ENCODE measurements around the gene PIEZO1. TPM values are rescaled to one million over a fixed set of nuclear protein-coding genes. Genes with fewer than 3 reads are reported as not detected.

The PIEZO1 gene
- total and polyA plus RNA-seq, 9 of the 15 experiments (the other 6 are each of a cell fraction or from before 2014, with no cell fraction given), result 3.6 to 432 (median 131) TPM

GRCh38 chr16:88706229-88706964, 78.6 kb downstream of the PIEZO1 start, which contains the start of the genes CTU2 and RNF166 (continued):
- peak; percentile 24; the same call in 1 of the 2 replicates for TF ChIP-seq ETV5 (CRISPR knock-in tag; IDR thresholded peaks at IDR 0.05; ENCODE audit: low read depth)
- peak; percentile 41; the same call in 1 of the 2 replicates for TF ChIP-seq ZBTB43 (CRISPR knock-in tag; IDR thresholded peaks at IDR 0.05)
- TF ChIP-seq FOXP1 (CRISPR knock-in tag; IDR thresholded peaks at IDR 0.05), result peak; percentile 59; the same call in 1 of the 2 replicates
- TF ChIP-seq TCF7 (IDR thresholded peaks at IDR 0.05; ENCODE audit: borderline replicate concordance), result peak; percentile 79; the same call in 1 of the 2 replicates
- peak; percentile 94 for TF ChIP-seq ZKSCAN1 (IDR thresholded peaks at IDR 0.05; ENCODE audit: low read depth, low read length)
- no peak for TF ChIP-seq BRD9 (IDR thresholded peaks at IDR 0.05; ENCODE audit: low read depth, partially characterized antibody)
- TF ChIP-seq SOX6 (IDR thresholded peaks at IDR 0.05), result peak; percentile 45; the same call in 1 of the 2 replicates
- no peak; the same call in 1 of the 2 replicates for TF ChIP-seq ZSCAN32 (CRISPR knock-in tag; IDR thresholded peaks at IDR 0.05)
- no peak for TF ChIP-seq UBTF (IDR thresholded peaks at IDR 0.05; ENCODE audit: borderline replicate concordance in 1 of 2, low read depth in 2 of 2, low read length in 2 of 2)
- TF ChIP-seq PREB (CRISPR knock-in tag; IDR thresholded peaks at IDR 0.05), result no peak
- peak; percentile 59 for TF ChIP-seq TBP (optimal IDR thresholded peaks at IDR 0.05; ENCODE audit: low read depth, low read length)
- peak; percentile 97 for TF ChIP-seq CTBP1 (IDR thresholded peaks at IDR 0.05; ENCODE audit: borderline replicate concordance)
- peak; percentile 31; the same call in 1 of the 2 replicates for TF ChIP-seq IRF2 (CRISPR knock-in tag; IDR thresholded peaks at IDR 0.05)
- peak; percentile 69 for TF ChIP-seq KDM5B (IDR thresholded peaks at IDR 0.05; ENCODE audit: insufficient replicate concordance, low read depth, low read length)
- TF ChIP-seq KLF1 (tag; IDR thresholded peaks at IDR 0.05), result 0 out of 2 replicates have a peak, but pooled peaks have one; percentile 43
- TF ChIP-seq TEAD2 (tag; IDR thresholded peaks at IDR 0.05), result no peak
- TF ChIP-seq ZNF395 (CRISPR knock-in tag; IDR thresholded peaks at IDR 0.05), result peak; percentile 99
- TF ChIP-seq MTA1 (IDR thresholded peaks at IDR 0.05; ENCODE audit: borderline replicate concordance), result peak; percentile 99
- TF ChIP-seq JUN (IDR thresholded peaks at IDR 0.05; ENCODE audit: borderline replicate concordance, low read depth, low read length), result peak; percentile 95
- no peak for TF ChIP-seq JUN (CRISPR knock-in tag; IDR thresholded peaks at IDR 0.05; ENCODE audit: borderline replicate concordance)
- TF ChIP-seq KLF13 (tag; IDR thresholded peaks at IDR 0.05; ENCODE audit: borderline replicate concordance, low read depth), result peak; percentile 75; the same call in 1 of the 2 replicates
